GM23338 (cell line): Measurements from ENCODE around the gene PXDN. TPM values are rescaled to one million over a fixed set of nuclear protein-coding genes. Genes with fewer than 3 reads are reported as not detected.

ENCODE experiments used
- ATAC-seq: fragments of 200-7000 bp; cut with Tn5 transposase; 3 replicates; pipeline ENCODE4 v1.9.1; 2020
- DNase-seq: peaks from one replicate; pipeline ENCODE4 v3.0.0-alpha.2; 2015; ENCODE audit warnings: low spot score
- H2AFZ ChIP-seq: fragments of 200-600 bp; sonication (generic); 2 replicates; pipeline ENCODE4 v1.8.0; 2016; ENCODE audit warnings: antibody characterized with exemption, mild to moderate bottlenecking, moderate library complexity
- H3F3A ChIP-seq: fragments of 200-600 bp; sonication (generic); replicated peaks from 2 replicates; pipeline ENCODE4 v1.8.0; 2017; ENCODE audit warnings: antibody characterized with exemption, mixed run types, low read depth
- H3K27ac ChIP-seq: fragments of 200-600 bp; sonication (generic); 2 replicates; pipeline ENCODE4 v1.6.1; 2016; ENCODE audit warnings: low read depth
- H3K27me3 ChIP-seq: fragments of 200-600 bp; sonication (generic); 2 replicates; pipeline ENCODE4 v1.8.0; 2016; ENCODE audit warnings: mild to moderate bottlenecking, mixed run types, moderate library complexity; ENCODE audit not compliant: insufficient read depth
- H3K36me3 ChIP-seq: fragments of 200-600 bp; sonication (generic); 2 replicates; pipeline ENCODE4 v1.8.0; 2016; ENCODE audit warnings: mild to moderate bottlenecking; ENCODE audit not compliant: insufficient read depth
- H3K4me1 ChIP-seq: fragments of 200-600 bp; sonication (generic); 2 replicates; pipeline ENCODE4 v1.8.0; 2016; ENCODE audit warnings: mild to moderate bottlenecking, moderate library complexity; ENCODE audit not compliant: insufficient read depth
- H3K4me2 ChIP-seq: fragments of 200-600 bp; sonication (generic); 2 replicates; pipeline ENCODE4 v1.7.1; 2017; ENCODE audit warnings: mixed run types
- H3K4me3 ChIP-seq: fragments of 200-600 bp; sonication (generic); 2 replicates; pipeline ENCODE4 v1.6.1; 2016; ENCODE audit warnings: mixed run types
- H3K79me2 ChIP-seq: fragments of 200-600 bp; sonication (generic); replicated peaks from 2 replicates; pipeline ENCODE4 v1.8.0; 2017; ENCODE audit warnings: mild to moderate bottlenecking; ENCODE audit not compliant: insufficient read depth
- H3K9me2 ChIP-seq: fragments of 200-600 bp; sonication (generic); 2 replicates; pipeline ENCODE4 v1.8.0; 2017; ENCODE audit not compliant: insufficient read depth
- H4K20me1 ChIP-seq: fragments of 200-600 bp; sonication (generic); replicated peaks from 2 replicates; pipeline ENCODE4 v1.8.0; 2017; ENCODE audit warnings: mild to moderate bottlenecking; ENCODE audit not compliant: insufficient read depth
- H3K27ac Mint-ChIP-seq: 2 replicates; pipeline ENCODE4 v1.8.0; 2020; ENCODE audit warnings: inconsistent platforms, mild to moderate bottlenecking, moderate library complexity, mixed read lengths
- H3K27me3 Mint-ChIP-seq: 3 replicates; pipeline ENCODE4 v1.8.0; 2022; ENCODE audit warnings: low read depth, mild to moderate bottlenecking, moderate library complexity, mixed read lengths, inconsistent platforms; ENCODE audit not compliant: insufficient read depth, poor library complexity
- H3K36me3 Mint-ChIP-seq: 3 replicates; pipeline ENCODE4 v1.8.0; 2021; ENCODE audit warnings: low read depth, mild to moderate bottlenecking, inconsistent platforms, moderate library complexity, mixed read lengths
- H3K4me1 Mint-ChIP-seq: 3 replicates; pipeline ENCODE4 v1.8.0; 2020; ENCODE audit warnings: mild to moderate bottlenecking, inconsistent platforms, mixed read lengths
- H3K4me3 Mint-ChIP-seq: 3 replicates; pipeline ENCODE4 v1.8.0; 2021; ENCODE audit warnings: moderate library complexity, mild to moderate bottlenecking, inconsistent platforms, mixed read lengths
- H3K9me3 Mint-ChIP-seq: 3 replicates; pipeline ENCODE4 v1.8.0; 2020; ENCODE audit warnings: moderate library complexity, mild to moderate bottlenecking, inconsistent platforms, mixed read lengths
- CTCF ChIP-seq, 2 experiments: fragments of 200-600 bp in 1 of 2; sonication (generic) in 1 of 2; conservative IDR thresholded peaks; 2 replicates each; pipeline versions ENCODE4 v1.5.1 to v1.6.1; 2016 to 2017; ENCODE audit warnings: antibody characterized with exemption in 2 of 2, low read depth in 2 of 2, mild to moderate bottlenecking in 2 of 2, moderate library complexity in 1 of 2
- ETS1 ChIP-seq: IDR thresholded peaks from 2 replicates; pipeline ENCODE4 v1.6.1; 2016; ENCODE audit warnings: antibody characterized with exemption
- EZH2phosphoT487 ChIP-seq: fragments of 200-600 bp; sonication (generic); IDR thresholded peaks from one replicate; pipeline ENCODE4 v1.8.1; 2018; ENCODE audit warnings: antibody characterized with exemption; ENCODE audit not compliant: unreplicated experiment
- JUNB ChIP-seq: IDR thresholded peaks from one replicate; pipeline ENCODE4 v1.6.1; 2016; ENCODE audit warnings: antibody characterized with exemption; ENCODE audit not compliant: unreplicated experiment
- NANOG ChIP-seq: IDR thresholded peaks from 2 replicates; pipeline ENCODE4 v1.6.1; 2016; ENCODE audit warnings: antibody characterized with exemption, borderline replicate concordance
- POLR2AphosphoS5 ChIP-seq: IDR thresholded peaks from 2 replicates; pipeline ENCODE4 v1.6.1; 2016; ENCODE audit warnings: antibody characterized with exemption, low read depth
- REST ChIP-seq: IDR thresholded peaks from one replicate; pipeline ENCODE4 v1.6.1; 2018; ENCODE audit warnings: antibody characterized with exemption; ENCODE audit not compliant: unreplicated experiment
- STAT1 ChIP-seq: IDR thresholded peaks from one replicate; pipeline ENCODE4 v1.6.1; 2016; ENCODE audit warnings: antibody characterized with exemption; ENCODE audit not compliant: unreplicated experiment
- ZNF114 ChIP-seq: fragments of 250-450 bp; sonication (Bioruptor Pico); IDR thresholded peaks from 2 replicates; pipeline ENCODE4 v1.5.0; 2020; ENCODE audit warnings: mild to moderate bottlenecking, moderate library complexity
- ZNF462 ChIP-seq: fragments of 250-450 bp; sonication (Bioruptor Pico); IDR thresholded peaks from 2 replicates; pipeline ENCODE4 v1.5.0; 2020; ENCODE audit warnings: mild to moderate bottlenecking, moderate library complexity
- polyA plus RNA-seq: library from polyadenylated mRNA; unstranded; fragments of >200 nt; fragmentation: Nextera tagmentation; extraction: Ambion mirVana; gene quantifications from 2 replicates; pipeline ENCODE4 v1.2.1, GENCODE V29; 2016
- total RNA-seq: library from RNA; depleted of rRNA; stranded (reverse); fragments of >200 nt; shearing (Covaris generic); gene quantifications from 2 replicates; pipeline ENCODE4 v1.2.3, GENCODE V29; 2014

Gene PXDN
- total and polyA plus RNA-seq, 2 experiments from 2014 or later = 42.2 to 225 TPM

- TF ChIP-seq ETS1 = no peak
These were observed 72.4 kb downstream of the PXDN start (continued) for GRCh38 chr2:1671916-1672315.

- peaks cover 3% of the 10 kb centered on the region for H3K27me3 Mint-ChIP-seq
- Histone ChIP-seq H3K36me3 (peaks cover 31% of the 10 kb centered on the region), H3K4me1 (no peaks in the 10 kb centered on the region), H3K4me3 (no peak overlapping the region), H3F3A (no peaks in the 10 kb centered on the region), H3K27me3 (no peaks in the 10 kb centered on the region), H3K27ac (no peak overlapping the region), H4K20me1 (peaks cover 3% of the 10 kb centered on the region), H3K9me2 (no peaks in the 10 kb centered on the region), H3K79me2 (peaks cover 9% of the 10 kb centered on the region; the same call in 1 of the 2 replicates), H3K4me2 (no peak overlapping the region), H2AFZ (no peak overlapping the region)
- peaks cover 69% of the 10 kb centered on the region for H3K36me3 Mint-ChIP-seq
- H3K27ac Mint-ChIP-seq = no peak overlapping the region; the same call in 1 of the 2 replicates
- ATAC-seq (no peak), DNase-seq (no peak)
- TF ChIP-seq ETS1 (no peak), ZNF114 (CRISPR knock-in tag) (no peak), JUNB (no peak), STAT1 (no peak), NANOG (no peak), POLR2AphosphoS5 (no peak), CTCF (conservative IDR thresholded peaks at IDR 0.05; ENCODE audit: low read depth in 2 of 2) (no peak), EZH2phosphoT487 (no peak), REST (no peak), ZNF462 (CRISPR knock-in tag) (no peak)
- no peak overlapping the region for H3K4me3 Mint-ChIP-seq
- H3K4me1 Mint-ChIP-seq = no peaks in the 10 kb centered on the region
- no peaks in the 10 kb centered on the region; the same call in 2 of the 3 replicates for H3K9me3 Mint-ChIP-seq
These were observed 73.7 kb downstream of the PXDN start for GRCh38 chr2:1670636-1671035.
